T-helper 22 cell (primary cell): ENCODE measurements around the gene NHLRC4.

ENCODE experiments used
- DNase-seq: peaks from one replicate; pipeline ENCODE4 v3.0.0-alpha.2; 2020; ENCODE audit warnings: low read depth

The NHLRC4 gene

GRCh38 chr16:582614-583331, 16.0 kb downstream of the NHLRC4 start:
- no peak for DNase-seq

- DNase-seq, result no peak
Measured at GRCh38 chr16:583470-583814, 16.6 kb downstream of the NHLRC4 start.

DNA sequence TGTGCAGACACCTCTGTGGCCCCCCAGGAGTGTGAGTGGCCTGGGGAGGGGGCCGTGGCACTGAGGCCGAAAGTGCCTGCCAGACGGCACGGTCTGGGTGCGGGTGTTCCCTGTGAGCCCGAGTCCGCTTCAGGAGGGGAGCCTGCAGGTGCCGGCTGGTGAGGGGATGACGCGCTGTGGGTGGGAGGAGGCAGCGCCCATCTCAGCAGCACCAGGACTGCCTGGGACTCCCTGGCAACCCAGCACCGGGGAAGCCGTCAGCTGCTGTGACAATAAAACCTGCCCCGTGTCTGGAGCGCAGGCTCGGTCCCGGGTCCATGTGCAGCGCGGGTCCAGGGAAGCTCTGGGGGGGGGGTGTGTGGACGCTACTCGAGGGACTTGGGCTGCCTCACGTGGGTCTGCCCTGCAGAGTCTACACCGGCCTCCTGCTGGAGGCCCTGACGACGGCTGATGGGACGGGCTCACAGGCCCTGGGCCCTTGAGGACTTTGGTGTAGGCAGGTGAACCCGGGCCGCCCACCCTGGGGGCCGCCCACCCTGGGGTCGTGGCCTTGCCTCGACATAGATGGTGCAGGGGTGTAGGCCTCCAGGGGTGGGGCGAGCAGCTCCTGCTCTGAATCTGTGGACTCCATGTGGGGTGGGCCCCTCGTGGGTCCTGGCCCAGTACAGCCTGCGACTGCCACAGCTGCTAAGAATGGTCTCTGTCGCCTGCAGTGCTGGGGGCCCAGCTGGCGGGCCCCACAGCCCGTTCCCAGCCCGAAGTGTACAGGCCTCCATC, 17.2 kb downstream of the NHLRC4 start:
- no peak for DNase-seq

- DNase-seq, result no peak
Measured at GRCh38 chr16:585351-585750, 18.5 kb downstream of the NHLRC4 start.

DNA sequence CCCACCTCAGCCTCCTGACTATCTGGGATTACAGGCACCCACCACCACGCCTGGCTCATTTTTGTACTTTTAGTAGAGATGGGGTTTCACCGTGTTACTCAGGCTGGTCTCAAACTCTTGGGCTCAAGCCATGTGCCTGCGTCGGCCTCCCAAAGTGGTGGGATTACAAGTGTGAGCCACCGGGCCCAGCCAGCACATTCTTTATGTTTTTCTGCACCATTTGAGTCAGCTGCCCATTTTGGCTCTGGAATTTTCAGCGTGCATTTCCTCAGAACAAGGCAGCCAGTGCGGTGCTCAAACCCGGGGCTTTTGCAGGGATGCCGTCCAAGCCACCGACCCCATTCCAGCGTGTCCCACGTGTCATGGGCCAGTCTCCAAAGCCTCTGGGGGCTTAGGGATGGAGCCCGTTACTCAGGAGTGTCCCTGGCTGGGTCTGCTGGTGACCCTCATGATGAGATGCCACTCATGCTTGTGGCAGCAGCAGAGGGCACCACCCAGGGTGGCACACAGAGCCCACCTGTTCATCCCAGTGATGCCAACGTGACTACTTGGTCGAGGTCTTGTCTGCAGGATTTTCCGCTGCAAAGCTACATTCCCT, 19.3 kb downstream of the NHLRC4 start:
- DNase-seq, result no peak

- no peak for DNase-seq
Measured at GRCh38 chr16:586645-587590, 20.1 kb downstream of the NHLRC4 start.

DNA sequence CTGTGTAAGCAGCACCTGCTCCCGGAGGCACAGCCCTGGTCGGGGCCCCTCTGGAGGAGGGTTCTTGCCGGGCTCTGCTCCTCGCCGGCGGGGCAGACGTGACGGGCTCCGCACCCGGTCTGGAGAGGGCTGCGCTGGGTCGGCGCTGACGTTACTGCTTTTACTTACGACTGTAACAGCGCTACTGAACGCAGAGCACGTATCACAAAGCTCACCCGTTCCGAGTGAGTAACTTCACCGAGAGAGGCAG, 21.8 kb downstream of the NHLRC4 start:
- DNase-seq, result peak; percentile 50

DNA sequence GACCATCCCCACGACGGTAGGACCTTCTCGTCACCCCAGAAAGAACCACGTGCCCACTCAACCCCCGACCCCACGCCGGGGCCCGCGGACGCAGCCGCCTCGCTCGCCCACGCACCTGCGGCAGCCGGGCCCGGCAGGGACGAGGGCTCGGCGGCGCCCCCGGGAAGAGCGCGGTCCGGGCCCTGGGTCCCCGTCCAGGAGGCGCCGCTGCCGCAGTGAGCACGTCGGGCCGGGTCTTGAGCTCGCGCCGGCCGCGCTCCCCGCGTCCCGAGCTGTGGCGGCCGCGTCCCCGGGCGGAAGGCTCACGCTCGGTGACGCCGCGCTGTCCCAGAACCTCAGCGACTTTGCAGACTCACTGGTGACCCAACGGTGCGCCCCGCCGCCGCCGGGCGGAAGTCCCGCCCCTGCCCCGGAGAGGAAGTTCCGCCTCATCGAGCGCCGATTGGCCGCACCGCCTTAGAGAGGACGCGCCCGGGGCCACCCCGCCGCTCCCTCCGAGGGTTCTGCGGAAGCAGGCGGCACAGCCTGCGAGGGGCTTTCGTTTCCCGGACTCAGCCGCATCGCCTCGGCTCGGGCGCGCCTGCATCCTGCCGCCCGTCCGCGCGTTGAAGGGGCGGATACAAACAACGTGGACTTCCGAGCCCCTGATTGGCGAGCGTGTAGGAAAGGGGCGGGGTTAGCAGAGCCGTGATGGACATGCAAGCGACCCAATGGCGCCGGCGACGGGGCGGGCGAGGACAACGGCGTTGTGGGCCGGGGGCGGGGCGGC, 22.3 kb downstream of the NHLRC4 start:
- peak; percentile 97 for DNase-seq

- peak; percentile 99 for DNase-seq
Measured at GRCh38 chr16:589658-590187, 22.9 kb downstream of the NHLRC4 start, which contains the start of gene RAB40C. Gene RAB40C (plus strand): TSS chr16:590066. CDS start chr16:590292, 226 bp downstream.

DNA sequence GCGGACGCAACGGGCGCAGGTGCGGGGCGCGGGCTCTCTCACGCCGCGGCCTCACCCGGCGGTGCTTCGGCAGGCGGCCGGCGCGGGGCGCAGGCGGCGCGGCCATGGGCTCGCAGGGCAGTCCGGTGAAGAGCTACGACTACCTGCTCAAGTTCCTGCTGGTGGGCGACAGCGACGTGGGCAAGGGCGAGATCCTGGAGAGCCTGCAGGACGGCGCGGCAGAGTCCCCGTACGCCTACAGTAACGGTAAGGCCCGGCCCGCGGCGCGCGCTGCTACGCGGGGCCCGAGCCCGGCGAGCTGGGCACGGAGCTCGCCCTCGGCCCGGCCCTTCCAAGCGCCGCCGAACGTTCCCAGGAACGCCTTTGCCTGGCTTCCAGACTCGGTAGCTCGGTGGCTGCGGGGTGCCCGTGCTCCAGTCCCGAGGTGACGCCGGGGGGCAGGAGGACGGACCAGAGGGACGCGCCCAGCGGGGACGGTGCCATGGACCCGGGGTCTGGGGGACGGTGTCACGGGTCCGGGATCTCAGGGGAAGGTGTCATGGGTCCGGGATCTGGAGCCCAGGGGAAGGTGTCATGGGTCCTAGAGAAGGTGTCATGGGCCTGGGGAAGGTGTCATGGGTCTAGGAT, 23.5 kb downstream of the NHLRC4 start:
- no peak for DNase-seq

- DNase-seq, result no peak
Measured at GRCh38 chr16:590815-591200, 24.0 kb downstream of the NHLRC4 start.

DNA sequence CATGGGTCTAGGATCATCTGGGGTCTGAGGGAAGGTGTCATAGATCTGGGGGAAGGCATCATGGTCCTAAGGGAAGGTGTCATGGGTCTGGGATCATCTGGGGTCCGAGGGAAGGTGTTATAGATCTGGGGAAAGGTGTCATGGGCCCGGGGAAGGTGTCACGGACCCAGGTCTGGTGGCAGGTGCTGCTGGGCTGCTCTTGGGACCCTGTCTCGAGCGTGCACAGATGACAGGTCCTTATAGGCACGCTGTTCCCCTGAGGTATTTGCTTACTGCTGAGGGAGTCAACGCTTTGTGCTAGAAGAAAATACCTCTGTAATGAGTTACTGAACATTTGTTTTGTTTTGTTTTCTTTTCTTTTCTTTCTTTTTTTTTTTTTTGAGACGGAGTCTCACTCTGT, 24.4 kb downstream of the NHLRC4 start:
- DNase-seq, result no peak

GRCh38 chr16:591892-592517, 25.2 kb downstream of the NHLRC4 start:
- no peak for DNase-seq

GRCh38 chr16:592518-593306, 25.9 kb downstream of the NHLRC4 start:
- no peak for DNase-seq

- no peak for DNase-seq
Measured at GRCh38 chr16:593406-593805, 26.6 kb downstream of the NHLRC4 start.

DNA sequence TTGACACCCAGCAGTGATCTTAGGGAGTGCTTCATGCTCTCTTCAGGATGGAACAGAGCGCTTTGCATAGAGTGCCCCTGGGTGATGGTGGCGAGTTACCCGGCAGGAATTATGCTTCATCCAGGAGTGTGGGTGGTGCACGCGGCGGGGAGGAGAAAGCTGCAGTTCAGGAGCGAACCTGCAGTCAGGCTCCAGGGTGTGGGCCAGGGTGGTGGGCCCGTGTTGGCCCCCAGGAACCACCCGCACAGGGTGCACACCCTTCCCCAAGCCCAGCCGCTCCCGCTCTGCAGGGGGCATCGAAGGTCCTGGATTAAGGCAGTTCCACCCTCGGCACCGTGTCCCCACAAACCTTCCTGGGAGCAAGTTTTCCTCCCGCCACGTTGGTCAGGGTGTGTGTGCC, 27.0 kb downstream of the NHLRC4 start:
- no peak for DNase-seq

- DNase-seq, result no peak
Measured at GRCh38 chr16:595094-595528, 28.3 kb downstream of the NHLRC4 start.

DNA sequence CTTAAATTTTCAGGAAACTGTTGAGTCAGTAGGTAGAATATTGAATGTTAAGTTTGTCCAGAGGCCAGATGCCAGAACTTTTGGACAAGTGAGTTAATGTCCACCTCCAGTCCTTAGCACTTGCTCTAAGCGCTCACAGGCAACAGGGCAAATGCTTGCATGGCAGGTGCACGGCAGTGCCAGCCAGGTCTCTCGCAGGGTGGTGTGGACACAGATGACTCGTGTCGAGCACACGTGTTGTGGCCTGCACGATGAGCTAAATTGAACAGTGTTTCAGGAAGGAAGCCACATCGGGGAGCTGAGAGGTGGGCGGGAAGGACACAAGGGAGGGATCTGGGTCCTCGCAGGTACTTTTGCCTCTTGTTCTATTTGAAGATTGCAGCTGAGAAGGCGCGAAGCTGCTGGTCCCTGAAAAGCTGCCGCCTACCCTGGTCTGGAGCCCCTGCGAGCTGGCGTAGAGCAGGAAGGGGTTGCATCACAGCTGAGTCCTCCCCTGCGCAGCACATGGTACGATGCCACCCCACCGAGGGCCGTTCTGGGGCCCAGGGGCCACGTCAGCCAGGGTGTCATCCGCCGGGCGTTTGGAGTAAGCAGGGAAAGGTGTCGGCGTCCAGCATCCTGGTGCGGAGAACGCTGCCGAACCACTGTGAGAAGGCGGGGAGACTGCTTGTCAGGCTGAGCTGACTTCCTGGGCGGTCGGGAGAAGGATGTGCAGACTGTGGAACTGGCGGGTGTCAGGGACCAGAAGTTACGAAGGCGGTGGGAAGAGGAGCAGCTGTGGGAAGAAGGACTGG, 29.3 kb downstream of the NHLRC4 start:
- DNase-seq, result no peak

DNA sequence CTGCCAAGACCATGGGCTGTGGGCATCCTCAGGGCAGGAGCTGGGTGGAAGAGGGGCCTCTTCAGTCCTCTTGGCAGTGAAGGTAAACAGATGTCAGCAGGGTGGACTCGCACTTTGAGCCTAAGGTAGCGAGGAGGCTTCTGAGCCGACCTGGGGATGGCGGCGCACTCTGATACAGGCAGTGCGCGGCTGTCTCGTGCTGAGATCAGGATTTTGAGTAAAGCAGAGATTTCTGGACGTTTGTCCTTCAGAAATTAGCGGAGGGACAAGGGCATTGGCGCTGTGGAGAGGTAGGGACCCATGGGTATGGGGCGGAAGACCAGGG, 29.9 kb downstream of the NHLRC4 start:
- no peak for DNase-seq
